Calu3 (cell line): ENCODE data around the gene LRBA. TPM values are rescaled to one million over a fixed set of nuclear protein-coding genes. Genes with fewer than 3 reads are reported as not detected.

Source experiments
- BruUV-seq: library from RNA; stranded (reverse); fragments of 400-500 nt; replicated peaks from 2 replicates; lab custom pipeline; 2021; lab: Mats Ljungman, UMichigan
- CTCF ChIA-PET: fragments of 300-600 bp; sonication (Branson Sonifier 250); formaldehyde crosslinking; loops from one replicate; lab custom pipeline; 2022; ENCODE audit warnings: antibody characterized with exemption; lab: Charles Lee
- DNase-seq: peaks from one replicate; pipeline ENCODE4 v3.0.0; 2022
- H3K27ac Mint-ChIP-seq: one replicate; pipeline ENCODE4 v1.8.0; 2022; ENCODE audit warnings: mixed read lengths; ENCODE audit not compliant: unreplicated experiment
- H3K27me3 Mint-ChIP-seq: one replicate; pipeline ENCODE4 v1.8.0; 2022; ENCODE audit warnings: mixed read lengths; ENCODE audit not compliant: unreplicated experiment
- H3K36me3 Mint-ChIP-seq: one replicate; pipeline ENCODE4 v1.8.0; 2022; ENCODE audit warnings: mild to moderate bottlenecking, moderate library complexity, mixed read lengths; ENCODE audit not compliant: insufficient read depth, unreplicated experiment
- H3K4me1 Mint-ChIP-seq: one replicate; pipeline ENCODE4 v1.8.0; 2022; ENCODE audit warnings: mild to moderate bottlenecking, low read depth, mixed read lengths; ENCODE audit not compliant: unreplicated experiment
- H3K4me3 Mint-ChIP-seq: one replicate; pipeline ENCODE4 v1.8.0; 2022; ENCODE audit warnings: mild to moderate bottlenecking, low read depth, moderate library complexity, mixed read lengths; ENCODE audit not compliant: unreplicated experiment
- H3K9me3 Mint-ChIP-seq: one replicate; pipeline ENCODE4 v1.8.0; 2022; ENCODE audit warnings: low read depth, mixed read lengths; ENCODE audit not compliant: unreplicated experiment
- CTCF ChIP-seq: fragments of 200-600 bp; IDR thresholded peaks from one replicate; pipeline ENCODE4 v1.8.0; 2022; ENCODE audit warnings: antibody characterized with exemption; ENCODE audit not compliant: unreplicated experiment
- intact Hi-C: fragments of 100-400 bp; cut with micrococcal nuclease; formaldehyde crosslinking; loops from one replicate; pipeline ENCODE4 v1.10.0; 2022; ENCODE audit not compliant: unreplicated experiment
- total RNA-seq: library from RNA; stranded (reverse); gene quantifications from 2 replicates; pipeline ENCODE4 v1.2.3, GENCODE V29; 2022

Gene LRBA
- total RNA-seq, 1 experiment from 2014 or later = 49.0 TPM

- Mint-ChIP-seq H3K9me3 (no peaks in the 10 kb centered on the region), H3K36me3 (no peaks in the 10 kb centered on the region), H3K4me1 (no peaks in the 10 kb centered on the region), H3K27ac (no peak overlapping the region), H3K27me3 (no peaks in the 10 kb centered on the region), H3K4me3 (no peak overlapping the region)
- BruUV-seq = no TSS peak
- no peak for DNase-seq
- TF ChIP-seq CTCF = no peak
- CTCF ChIA-PET = interaction anchor here (0.7 to 1.8 kb wide), 2 partner anchors 80 to 236 kb away, joined by 3 to 4 read pairs; no protein-coding TSS in a partner anchor
- intact Hi-C loops = loop anchor here (5.0 kb wide), 1 partner anchor 232 kb away; no protein-coding TSS in a partner anchor
These were observed 771.2 kb downstream of the LRBA start for GRCh38 chr4:150243932-150244331.

GRCh38 chr4:150242820-150243458, 772.1 kb downstream of the LRBA start:
- Mint-ChIP-seq H3K4me3 (no peak overlapping the region), H3K27ac (no peak overlapping the region), H3K4me1 (no peaks in the 10 kb centered on the region), H3K36me3 (no peaks in the 10 kb centered on the region), H3K9me3 (no peaks in the 10 kb centered on the region), H3K27me3 (no peaks in the 10 kb centered on the region)
- DNase-seq = peak; percentile 18
- peak; percentile 42 for TF ChIP-seq CTCF
- CTCF ChIA-PET = interaction anchor here (1.0 kb wide), 1 partner anchor 245 kb away, joined by 3 read pairs; no protein-coding TSS in a partner anchor
- BruUV-seq = no TSS peak
- intact Hi-C loops = loop anchor here (5.0 kb wide), 1 partner anchor 231 kb away; no protein-coding TSS in a partner anchor

GRCh38 chr4:150240011-150240410, 775.1 kb downstream of the LRBA start:
- DNase-seq = no peak
- CTCF ChIA-PET = no interaction called here
- Mint-ChIP-seq H3K36me3 (no peaks in the 10 kb centered on the region), H3K27ac (no peak overlapping the region), H3K9me3 (no peaks in the 10 kb centered on the region), H3K4me1 (no peaks in the 10 kb centered on the region), H3K27me3 (no peaks in the 10 kb centered on the region), H3K4me3 (no peak overlapping the region)
- no TSS peak for BruUV-seq
- intact Hi-C loops = loop anchor here (5.0 kb wide), 1 partner anchor 228 kb away; no protein-coding TSS in a partner anchor
- TF ChIP-seq CTCF = no peak

GRCh38 chr4:150238591-150238990, 776.5 kb downstream of the LRBA start:
- Mint-ChIP-seq H3K4me3 (no peak overlapping the region), H3K27ac (no peak overlapping the region), H3K4me1 (no peaks in the 10 kb centered on the region), H3K36me3 (no peaks in the 10 kb centered on the region), H3K27me3 (peaks cover 9% of the 10 kb centered on the region), H3K9me3 (no peaks in the 10 kb centered on the region)
- CTCF ChIA-PET = no interaction called here
- no peak for DNase-seq
- TF ChIP-seq CTCF = no peak
- BruUV-seq = no TSS peak
- intact Hi-C loops = no loop called here
